Endothelial cell of hepatic sinusoid (primary cell): Measurements from ENCODE around the gene SMIM38.
"Not testable (repeated sequence)": the region's sequence is repeated elsewhere in the genome, so short reads cannot be mapped to it uniquely, and the experiment has no call there.

Experiments
- in situ Hi-C: cut with HindIII; loops from 2 replicates; pipeline ENCODE4 v1.10.0; 2017; ENCODE audit warnings: low sequenced_read_pairs

The SMIM38 gene

DNA sequence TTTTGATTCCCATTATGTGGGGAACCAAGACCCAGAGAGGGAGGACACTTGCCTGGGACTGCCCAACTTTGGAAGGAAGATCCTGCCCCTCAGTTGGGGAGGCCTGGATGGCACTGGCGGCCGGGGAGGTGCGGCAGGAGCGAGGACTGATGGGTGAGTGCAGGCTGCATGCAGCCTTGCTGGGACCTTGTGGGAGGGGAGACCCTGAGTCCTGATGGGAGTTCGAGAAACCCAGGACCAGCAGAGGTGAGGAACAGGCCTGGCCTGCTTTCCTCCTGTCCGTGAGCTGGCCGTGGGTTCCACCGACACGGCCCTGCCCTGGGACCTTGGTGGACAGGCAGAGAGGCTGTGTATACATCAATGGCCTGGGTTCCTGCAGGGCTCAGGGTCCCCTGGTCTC is 19.3 kb upstream of the SMIM38 start:
- in situ Hi-C loops = no loop called here

DNA sequence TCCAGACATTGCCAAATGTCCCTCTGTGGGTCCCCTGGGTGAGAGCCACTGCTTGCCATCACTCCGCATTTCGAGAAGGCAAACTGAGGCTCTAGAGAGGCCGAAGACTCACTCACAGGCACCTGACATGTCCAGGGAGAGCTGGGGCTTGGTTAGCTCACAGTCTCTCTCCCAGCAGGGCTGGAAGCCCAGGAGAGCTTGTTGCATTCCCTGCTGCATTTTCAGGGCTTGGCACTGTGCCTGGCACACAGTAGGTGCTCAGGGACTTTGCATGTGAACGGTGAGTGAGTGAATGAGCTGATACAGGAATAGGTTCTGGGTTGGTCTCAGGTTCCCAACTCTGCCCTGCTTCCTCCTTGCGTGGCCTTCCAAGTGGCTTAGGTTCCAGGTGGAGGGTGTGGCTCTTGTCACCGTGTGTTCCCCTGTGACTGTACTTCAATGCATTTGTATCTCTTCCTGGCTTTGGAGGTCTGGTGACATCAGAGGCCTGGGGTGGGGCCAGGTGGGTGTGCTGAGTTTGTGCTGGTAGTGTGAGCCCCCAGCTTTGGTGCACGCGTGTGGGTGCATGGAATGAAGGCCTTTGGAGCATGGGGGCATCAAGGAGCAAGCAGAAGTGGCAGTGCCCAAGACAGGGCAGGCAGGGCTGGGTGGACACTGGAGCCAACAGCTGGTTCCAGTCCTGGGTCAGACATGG is 18.4 kb upstream of the SMIM38 start:
- in situ Hi-C loops = no loop called here

GRCh38 chr11:69138265-69138664 is 17.5 kb upstream of the SMIM38 start:
- in situ Hi-C loops = no loop called here

DNA sequence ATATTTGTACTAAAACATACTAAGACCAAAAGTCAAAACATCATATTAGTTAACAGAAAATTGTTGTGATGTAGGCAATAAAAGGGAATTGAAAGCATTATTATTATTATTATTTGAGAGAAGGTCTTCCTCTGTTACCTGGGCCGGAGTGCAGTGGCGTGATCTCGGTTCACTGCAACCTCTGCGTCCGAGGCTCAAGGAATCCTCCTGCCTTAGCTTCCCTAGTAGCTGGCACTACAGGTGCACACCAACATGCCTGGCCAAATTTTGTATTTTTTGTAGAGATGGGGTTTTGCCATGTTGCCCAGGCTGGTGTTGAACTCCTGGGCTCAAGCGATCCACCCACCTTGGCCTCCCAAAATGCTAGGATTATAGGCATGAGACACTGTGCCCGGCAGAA is 15.6 kb upstream of the SMIM38 start:
- in situ Hi-C loops = not testable (repeated sequence)

DNA sequence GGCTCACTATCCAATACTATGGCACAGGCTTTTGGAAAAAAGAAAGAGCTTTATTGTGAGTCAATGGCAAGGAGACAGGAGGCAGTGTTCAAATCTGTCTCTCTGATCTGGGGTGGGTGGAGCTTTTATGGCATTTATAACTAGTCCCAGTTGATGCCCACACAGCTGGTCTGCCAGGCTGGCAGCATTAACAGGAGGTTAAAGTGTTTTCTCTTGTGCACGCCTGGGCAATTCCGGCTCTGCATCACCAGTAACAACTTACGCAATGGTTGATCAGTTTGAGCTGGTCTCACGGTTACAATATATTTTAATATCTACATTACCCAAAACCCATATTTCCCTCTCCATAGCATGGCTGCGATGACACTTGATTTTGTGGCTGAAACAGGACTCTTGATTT is 15.1 kb upstream of the SMIM38 start:
- in situ Hi-C loops = no loop called here

DNA sequence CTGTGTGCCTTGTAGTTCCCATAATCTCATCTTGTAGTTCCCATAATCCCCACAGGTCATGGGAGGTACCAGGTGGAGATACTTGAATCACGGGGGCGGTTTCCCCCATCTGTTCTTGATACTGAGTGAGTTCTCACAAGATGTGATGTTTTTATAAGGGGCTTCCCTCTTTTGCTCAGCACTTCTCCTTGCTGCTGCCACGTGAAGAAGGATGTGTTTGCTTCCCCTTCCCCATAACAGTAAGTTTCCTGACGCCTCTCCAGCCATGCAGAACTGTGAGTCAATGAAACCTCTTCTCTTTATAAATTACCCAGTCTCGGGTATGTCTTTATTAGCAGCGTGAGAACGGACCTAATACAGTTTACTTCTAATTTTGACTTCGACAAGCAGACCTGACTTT is 14.0 kb upstream of the SMIM38 start:
- in situ Hi-C loops = no loop called here

DNA sequence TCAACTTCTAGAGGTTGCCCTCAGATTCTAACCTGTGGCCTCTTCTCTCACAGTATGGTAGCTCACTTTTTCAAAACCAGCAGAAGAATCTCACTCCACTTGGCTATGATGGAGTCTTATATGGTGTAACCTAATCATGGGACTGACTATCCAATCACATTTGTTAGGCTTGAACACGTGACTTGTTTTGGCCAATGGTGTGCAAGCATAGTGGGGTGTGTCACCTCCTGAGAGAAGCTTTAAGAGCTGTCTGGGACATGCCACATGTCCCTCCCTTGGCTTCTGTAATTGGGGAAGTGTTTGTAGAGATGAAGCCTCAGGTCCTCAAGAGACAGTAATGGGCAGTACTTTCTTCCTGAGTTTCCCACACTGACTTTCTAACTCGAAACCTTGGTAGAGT is 12.8 kb upstream of the SMIM38 start:
- in situ Hi-C loops = no loop called here

- in situ Hi-C loops = no loop called here
These were observed 11.3 kb upstream of the SMIM38 start for GRCh38 chr11:69144316-69145049.

GRCh38 chr11:69145050-69145380 is 10.7 kb upstream of the SMIM38 start:
- in situ Hi-C loops = no loop called here

GRCh38 chr11:69148377-69148762 is 7.4 kb upstream of the SMIM38 start:
- in situ Hi-C loops = no loop called here

DNA sequence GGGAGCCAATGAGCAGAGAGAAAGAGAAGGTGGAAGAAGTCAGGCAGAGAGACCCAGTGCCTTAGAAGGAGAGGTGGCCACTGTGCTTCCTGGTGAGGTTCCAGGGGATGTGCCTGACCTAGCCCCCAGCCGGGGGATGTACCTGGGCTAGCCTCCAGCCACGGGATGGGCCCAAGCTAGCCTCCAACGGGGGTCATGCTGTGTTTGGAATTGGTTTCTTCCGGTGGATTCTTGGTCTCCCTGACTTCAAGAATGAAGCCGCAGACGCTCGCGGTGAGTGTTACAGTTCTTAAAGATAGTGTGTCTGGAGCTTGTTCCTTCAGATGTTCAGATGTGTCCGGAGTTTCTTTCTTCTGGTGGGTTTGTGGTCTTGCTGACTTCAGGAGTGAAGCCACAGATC is 6.9 kb upstream of the SMIM38 start:
- in situ Hi-C loops = no loop called here

DNA sequence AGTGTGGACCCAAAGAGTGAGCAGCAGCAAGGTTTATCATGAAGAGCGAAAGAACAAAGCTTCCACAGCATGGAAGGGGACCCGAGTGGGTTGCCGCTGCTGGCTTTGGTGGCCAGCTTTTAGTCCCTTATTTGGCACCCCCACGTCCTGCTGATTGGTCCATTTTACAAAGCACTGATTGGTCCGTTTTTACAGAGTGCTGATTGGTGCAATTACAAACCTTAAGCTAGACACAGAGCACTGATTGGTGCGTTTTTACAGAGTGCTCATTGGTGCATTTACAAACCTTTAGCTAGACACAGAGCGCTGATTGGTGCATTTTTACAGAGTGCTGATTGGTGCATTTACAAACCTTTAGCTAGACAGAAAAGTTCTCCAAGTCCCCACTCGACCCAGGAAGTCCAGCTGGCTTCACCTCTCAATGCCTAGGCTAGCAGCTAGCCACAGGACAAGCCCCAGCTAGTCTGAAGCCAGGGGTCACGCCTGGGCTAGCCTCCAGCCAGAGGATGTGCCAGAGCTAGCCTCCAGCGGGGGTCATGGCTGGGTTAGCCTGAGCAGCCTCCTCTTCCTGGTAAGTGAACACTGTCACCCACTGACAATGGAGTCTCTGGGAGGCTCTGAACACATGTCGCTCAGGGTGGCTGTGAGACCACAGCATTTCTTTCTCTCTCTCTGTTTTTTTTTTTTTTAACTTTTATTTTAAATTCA is 6.2 kb upstream of the SMIM38 start:
- in situ Hi-C loops = not testable (repeated sequence)

DNA sequence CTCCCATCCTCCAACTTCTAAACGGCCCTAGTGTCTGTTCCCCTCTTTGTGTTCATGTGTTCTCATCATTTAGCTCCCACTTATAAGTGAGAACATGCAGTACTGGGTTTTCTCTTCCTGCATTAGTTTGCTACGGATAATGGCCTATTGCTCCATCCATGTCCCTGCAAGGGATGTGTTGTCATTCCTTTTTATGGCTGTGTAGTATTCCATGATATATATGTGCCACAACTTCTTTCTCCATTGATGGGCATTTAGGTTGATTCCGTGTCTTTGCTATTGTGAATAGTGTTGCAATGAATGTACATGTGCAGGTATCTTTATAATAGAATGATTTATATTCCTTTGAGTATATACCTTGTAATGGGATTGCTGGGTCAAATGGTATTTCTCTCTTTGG is 5.6 kb upstream of the SMIM38 start:
- in situ Hi-C loops = no loop called here

- in situ Hi-C loops = no loop called here
These were observed 3.9 kb upstream of the SMIM38 start for GRCh38 chr11:69151836-69152235.

DNA sequence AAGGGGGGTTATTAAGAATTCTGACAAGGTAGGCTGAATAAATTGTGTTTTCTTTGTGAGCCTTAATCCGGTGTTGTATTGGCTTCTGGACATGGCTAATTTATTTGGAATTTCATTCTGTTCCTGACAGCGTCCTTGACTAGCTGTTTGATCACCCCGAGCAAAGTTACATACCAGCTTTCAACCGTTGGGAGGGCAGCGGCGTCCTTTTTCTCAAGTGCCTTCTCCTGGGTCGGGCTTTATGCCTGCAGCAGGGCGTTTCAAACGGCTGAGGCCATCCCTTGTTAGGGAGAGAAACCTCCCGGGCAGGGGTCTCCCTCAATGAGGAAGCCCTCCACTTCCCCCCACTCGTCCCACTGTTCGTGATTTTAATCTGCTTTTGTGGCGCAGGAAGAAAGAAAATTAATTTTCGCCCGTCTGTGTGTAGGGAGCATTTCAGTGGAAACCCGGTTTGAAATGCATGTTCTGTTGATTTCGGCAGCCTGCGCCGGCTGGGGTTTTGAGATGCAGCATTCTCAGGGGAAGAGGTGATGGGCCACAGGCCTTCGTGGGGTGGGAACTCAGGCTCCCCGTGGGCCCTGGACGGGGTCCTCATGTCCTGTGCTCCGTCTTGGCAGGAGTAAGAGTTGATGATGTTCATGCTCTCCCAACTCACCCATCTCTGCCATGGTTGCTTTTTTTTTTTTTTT is 2.9 kb upstream of the SMIM38 start:
- in situ Hi-C loops = no loop called here

GRCh38 chr11:69153661-69154060 is 2.1 kb upstream of the SMIM38 start:
- in situ Hi-C loops = no loop called here

DNA sequence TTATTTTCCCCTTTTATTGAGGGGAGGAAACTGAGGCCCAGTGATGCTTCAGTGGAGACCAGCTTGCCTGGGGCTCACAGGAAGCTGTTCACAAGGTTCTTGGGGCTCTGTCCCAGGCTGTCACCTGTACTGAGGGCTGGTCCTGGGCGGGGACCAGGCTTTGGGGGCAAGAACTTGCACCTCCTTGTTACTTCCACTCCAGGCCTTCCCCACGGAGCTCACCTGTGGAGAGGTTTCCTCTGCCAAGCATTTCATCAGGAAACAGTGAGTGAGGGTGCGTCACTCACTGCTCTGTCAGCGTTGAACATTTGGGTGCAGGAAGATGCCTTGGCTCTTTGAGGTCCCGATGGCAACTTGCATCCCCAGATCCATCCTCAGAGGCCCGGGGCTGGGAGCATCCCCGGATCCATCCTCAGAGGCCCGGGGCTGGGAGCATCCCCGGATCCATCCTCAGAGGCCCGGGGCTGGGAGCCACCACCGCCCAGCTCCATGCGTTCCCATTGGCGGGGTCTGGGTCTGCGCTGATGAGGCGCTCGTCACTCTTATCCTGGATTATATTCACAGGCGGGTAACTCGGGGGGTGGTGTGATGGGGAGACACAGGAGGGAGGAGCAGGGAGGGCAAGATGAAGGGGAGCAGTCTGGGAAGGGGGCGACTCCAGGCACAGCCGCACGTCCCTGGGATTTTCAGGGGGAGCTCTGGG is 1.4 kb upstream of the SMIM38 start:
- in situ Hi-C loops = no loop called here

- in situ Hi-C loops = no loop called here
These were observed 815 bp upstream of the SMIM38 start for GRCh38 chr11:69154938-69155301.

- in situ Hi-C loops = no loop called here
These were observed 502 bp downstream of the SMIM38 start for GRCh38 chr11:69156235-69156639.

DNA sequence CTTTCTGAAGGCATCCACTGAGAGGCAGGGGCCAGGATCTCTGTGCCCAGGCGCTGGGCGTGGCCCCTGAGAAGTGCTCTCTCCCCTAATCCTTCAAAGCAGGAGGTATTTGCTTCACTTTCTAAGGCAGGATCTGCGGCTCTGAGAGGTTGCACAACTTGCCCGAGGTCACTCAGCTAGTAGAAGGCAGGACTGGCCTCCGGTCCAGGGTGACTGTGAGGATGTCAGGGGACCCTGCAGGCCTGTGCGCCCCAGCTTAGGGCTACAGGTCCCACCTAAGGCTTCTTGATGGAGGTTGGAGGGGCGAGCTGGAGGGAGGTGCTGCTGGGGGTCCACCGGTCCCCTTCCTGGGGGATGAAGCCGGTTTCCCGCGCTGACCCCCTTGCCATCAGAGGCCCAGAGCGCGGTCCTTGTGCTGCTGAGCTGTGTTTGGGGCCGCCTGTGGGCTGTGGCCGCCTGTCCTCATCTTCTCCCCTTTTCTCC is 979 bp downstream of the SMIM38 start:
- in situ Hi-C loops = no loop called here
